ENCODE data around the gene ADNP. TPM values are rescaled to one million over a fixed set of nuclear protein-coding genes. Genes with fewer than 3 reads are reported as not detected.
"Not testable (repeated sequence)": the region's sequence is repeated elsewhere in the genome, so short reads cannot be mapped to it uniquely, and the experiment has no call there.

ADNP gene
- polyA plus RNA-seq, 6 donors from 2014 or later: 5.5 to 15.7 (median 9.5) TPM

GRCh38 chr20:50885068-50885467, 46.2 kb downstream of the ADNP start:
- no peaks in the 10 kb centered on the region for H3K9me3 Mint-ChIP-seq
- no peak overlapping the region for H3K4me3 Mint-ChIP-seq
- H3K36me3 Mint-ChIP-seq: no peaks in the 10 kb centered on the region
- ATAC-seq (ENCODE audit: low read depth in 2 of 2): no peak
- no peaks in the 10 kb centered on the region for H3K27me3 Mint-ChIP-seq
- no peaks in the 10 kb centered on the region for H3K4me1 Mint-ChIP-seq
- H3K27ac Mint-ChIP-seq: peak overlapping the region in 2 of 6 donors; percentile 50 to 76
- no peak for DNase-seq

- H3K9me3 Mint-ChIP-seq: no peaks in the 10 kb centered on the region
- H3K27ac Mint-ChIP-seq: peak overlapping the region in 3 of 6 donors; percentile 20 to 72 (median 54)
- no peak for DNase-seq
- H3K27me3 Mint-ChIP-seq: no peaks in the 10 kb centered on the region
- ATAC-seq (ENCODE audit: low read depth in 2 of 2): no peak
- H3K4me1 Mint-ChIP-seq: peaks cover 0 to 4% (median 3%) of the 10 kb centered on the region in 3 donors
- H3K36me3 Mint-ChIP-seq: no peaks in the 10 kb centered on the region
- H3K4me3 Mint-ChIP-seq: no peak overlapping the region
These were observed 47.4 kb downstream of the ADNP start for GRCh38 chr20:50883856-50884255.

- not testable (repeated sequence) for H3K9me3 Mint-ChIP-seq; H3K27me3 Mint-ChIP-seq; H3K36me3 Mint-ChIP-seq; H3K4me1 Mint-ChIP-seq; H3K27ac Mint-ChIP-seq; DNase-seq; ATAC-seq (ENCODE audit: low read depth in 2 of 2); H3K4me3 Mint-ChIP-seq
These were observed 49.3 kb downstream of the ADNP start for GRCh38 chr20:50881759-50882424.

- Mint-ChIP-seq H3K9me3 (no peaks in the 10 kb centered on the region), H3K27me3 (no peaks in the 10 kb centered on the region), H3K36me3 (peaks cover 0 to 14% of the 10 kb centered on the region in 2 donors), H3K4me1 (peaks cover 0 to 4% (median 3%) of the 10 kb centered on the region in 3 donors), H3K27ac (peak overlapping the region in 3 of 6 donors; percentile 37 to 54 (median 38)), H3K4me3 (peak overlapping the region in 1 of 8 donors; percentile 60)
- ATAC-seq (ENCODE audit: low read depth in 2 of 2) (no peak), DNase-seq (no peak)
These were observed 51.3 kb downstream of the ADNP start for GRCh38 chr20:50879649-50880550.

- ATAC-seq (ENCODE audit: low read depth in 2 of 2): no peak
- no peak overlapping the region for H3K27ac Mint-ChIP-seq
- DNase-seq: no peak
- H3K4me3 Mint-ChIP-seq: no peak overlapping the region
- H3K9me3 Mint-ChIP-seq: no peaks in the 10 kb centered on the region
- H3K4me1 Mint-ChIP-seq: peaks cover 14 to 20% (median 15%) of the 10 kb centered on the region in 3 donors
- no peaks in the 10 kb centered on the region for H3K27me3 Mint-ChIP-seq
- H3K36me3 Mint-ChIP-seq: peaks cover 0 to 14% of the 10 kb centered on the region in 2 donors
These were observed 53.9 kb downstream of the ADNP start for GRCh38 chr20:50877232-50877743.

- Mint-ChIP-seq H3K36me3 (peaks cover 0 to 14% of the 10 kb centered on the region in 2 donors), H3K4me3 (no peak overlapping the region), H3K4me1 (peaks cover 15 to 21% (median 18%) of the 10 kb centered on the region in 3 donors), H3K27ac (no peak overlapping the region), H3K9me3 (no peaks in the 10 kb centered on the region), H3K27me3 (no peaks in the 10 kb centered on the region)
- DNase-seq (no peak), ATAC-seq (ENCODE audit: low read depth in 2 of 2) (no peak)
These were observed 54.4 kb downstream of the ADNP start for GRCh38 chr20:50876816-50877215.

GRCh38 chr20:50876063-50876685, 55.1 kb downstream of the ADNP start:
- Mint-ChIP-seq H3K27ac (peak overlapping the region in 1 of 6 donors; percentile 90), H3K4me3 (peak overlapping the region in 1 of 8 donors; percentile 34), H3K9me3 (no peaks in the 10 kb centered on the region), H3K4me1 (peaks cover 19 to 28% (median 24%) of the 10 kb centered on the region in 3 donors), H3K27me3 (no peaks in the 10 kb centered on the region), H3K36me3 (peaks cover 0 to 14% of the 10 kb centered on the region in 2 donors)
- DNase-seq: no peak
- ATAC-seq (ENCODE audit: low read depth in 2 of 2): no peak

GRCh38 chr20:50874758-50875665, 56.2 kb downstream of the ADNP start:
- Mint-ChIP-seq H3K27me3 (no peaks in the 10 kb centered on the region), H3K4me3 (no peak overlapping the region), H3K4me1 (peaks cover 22 to 32% (median 25%) of the 10 kb centered on the region in 3 donors), H3K27ac (peak overlapping the region in 2 of 6 donors; percentile 54 to 88), H3K9me3 (no peaks in the 10 kb centered on the region), H3K36me3 (peaks cover 0 to 14% of the 10 kb centered on the region in 2 donors)
- DNase-seq (no peak), ATAC-seq (ENCODE audit: low read depth in 2 of 2) (no peak)

GRCh38 chr20:50874111-50874757, 57.0 kb downstream of the ADNP start:
- DNase-seq: no peak
- H3K27ac Mint-ChIP-seq: peak overlapping the region; percentile 72 to 95 (median 89)
- peaks cover 21 to 32% (median 25%) of the 10 kb centered on the region in 3 donors for H3K4me1 Mint-ChIP-seq
- H3K4me3 Mint-ChIP-seq: peak overlapping the region in 1 of 8 donors; percentile 10
- H3K9me3 Mint-ChIP-seq: no peaks in the 10 kb centered on the region
- H3K36me3 Mint-ChIP-seq: peaks cover 0 to 14% of the 10 kb centered on the region in 2 donors
- ATAC-seq (ENCODE audit: low read depth in 2 of 2): no peak
- no peaks in the 10 kb centered on the region for H3K27me3 Mint-ChIP-seq

- Mint-ChIP-seq H3K4me3 (peak overlapping the region in 2 of 8 donors; percentile 34 to 37), H3K27ac (peak overlapping the region in 5 of 6 donors; percentile 30 to 95 (median 88)), H3K4me1 (peaks cover 25 to 32% (median 28%) of the 10 kb centered on the region in 3 donors), H3K27me3 (no peaks in the 10 kb centered on the region), H3K36me3 (peaks cover 0 to 14% of the 10 kb centered on the region in 2 donors), H3K9me3 (no peaks in the 10 kb centered on the region)
- ATAC-seq (ENCODE audit: low read depth in 2 of 2): no peak
- DNase-seq: no peak
These were observed 57.7 kb downstream of the ADNP start for GRCh38 chr20:50873585-50873984.

- Mint-ChIP-seq H3K27me3 (no peaks in the 10 kb centered on the region), H3K27ac (peak overlapping the region; percentile 78 to 95 (median 88)), H3K4me1 (peaks cover 29 to 32% (median 32%) of the 10 kb centered on the region in 3 donors), H3K4me3 (peak overlapping the region in 6 of 8 donors; percentile 35 to 81 (median 58)), H3K9me3 (no peaks in the 10 kb centered on the region), H3K36me3 (peaks cover 0 to 14% of the 10 kb centered on the region in 2 donors)
- peak; percentile 48 for DNase-seq
- peak; percentile 88 to 94 for ATAC-seq (ENCODE audit: low read depth in 2 of 2)
These were observed 58.4 kb downstream of the ADNP start for GRCh38 chr20:50872560-50873425.
